IPS-15b (cell line): ENCODE results near the gene SPSB2.

Experiments
- H3K27me3 ChIP-seq: one replicate; pipeline ENCODE4 v1.6.1; 2013; ENCODE audit warnings: low read length; ENCODE audit not compliant: control insufficient read depth, insufficient read depth
- H3K36me3 ChIP-seq: one replicate; pipeline ENCODE4 v1.6.1; 2013; ENCODE audit warnings: low read length; ENCODE audit not compliant: control insufficient read depth, insufficient read depth
- H3K4me1 ChIP-seq: one replicate; pipeline ENCODE4 v1.6.1; 2013; ENCODE audit warnings: mild to moderate bottlenecking, low read length; ENCODE audit not compliant: control insufficient read depth, insufficient read depth
- H3K4me3 ChIP-seq: one replicate; pipeline ENCODE4 v1.5.1; 2013; ENCODE audit warnings: low read depth, low read length
- H3K9ac ChIP-seq: one replicate; pipeline ENCODE4 v1.6.1; 2013; ENCODE audit warnings: low read depth, mild to moderate bottlenecking, low read length
- H3K9me3 ChIP-seq: one replicate; pipeline ENCODE4 v1.6.1; 2013; ENCODE audit warnings: mild to moderate bottlenecking, low read length; ENCODE audit not compliant: control insufficient read depth, insufficient read depth

Gene SPSB2

GRCh38 chr12:6824901-6825381, 48.2 kb downstream of the SPSB2 start:
- Histone ChIP-seq H3K9ac (peak overlapping the region; percentile 60), H3K27me3 (peaks cover 43% of the 10 kb centered on the region), H3K9me3 (no peaks in the 10 kb centered on the region), H3K4me3 (peak overlapping the region; percentile 59), H3K36me3 (peaks cover 8% of the 10 kb centered on the region), H3K4me1 (peaks cover 25% of the 10 kb centered on the region)

- Histone ChIP-seq H3K27me3 (peaks cover 50% of the 10 kb centered on the region), H3K36me3 (peaks cover 8% of the 10 kb centered on the region), H3K4me3 (peak overlapping the region; percentile 59), H3K4me1 (peaks cover 30% of the 10 kb centered on the region), H3K9me3 (no peaks in the 10 kb centered on the region), H3K9ac (no peak overlapping the region)
Measured at GRCh38 chr12:6824085-6824775, 48.9 kb downstream of the SPSB2 start.

GRCh38 chr12:6823182-6824084, 49.7 kb downstream of the SPSB2 start:
- peaks cover 51% of the 10 kb centered on the region for H3K27me3 ChIP-seq
- H3K4me3 ChIP-seq: no peak overlapping the region
- peaks cover 31% of the 10 kb centered on the region for H3K4me1 ChIP-seq
- H3K9ac ChIP-seq: no peak overlapping the region
- no peaks in the 10 kb centered on the region for H3K9me3 ChIP-seq
- peaks cover 3% of the 10 kb centered on the region for H3K36me3 ChIP-seq

GRCh38 chr12:6822426-6823135, 50.5 kb downstream of the SPSB2 start:
- peak overlapping the region; percentile 77 for H3K4me3 ChIP-seq

GRCh38 chr12:6821591-6822425, 51.3 kb downstream of the SPSB2 start, which contains the start of gene GPR162:
GPR162 (plus strand) TSS chr12:6821821; CDS start chr12:6823899, 2,078 bp downstream.
- peaks cover 26% of the 10 kb centered on the region for H3K4me1 ChIP-seq
- peak within 1 kb of the TSS; percentile 77 for H3K4me3 ChIP-seq
- peaks cover 51% of the 10 kb centered on the region for H3K27me3 ChIP-seq

More at GRCh38 chr12:6822426-6823135, 50.5 kb downstream of the SPSB2 start:
- Histone ChIP-seq H3K27me3 (peaks cover 51% of the 10 kb centered on the region), H3K9me3 (no peaks in the 10 kb centered on the region), H3K9ac (no peak overlapping the region), H3K36me3 (peaks cover 3% of the 10 kb centered on the region), H3K4me1 (peaks cover 31% of the 10 kb centered on the region)

More at GRCh38 chr12:6821591-6822425, 51.3 kb downstream of the SPSB2 start, which contains the start of gene GPR162:
- no peak within 1 kb of the TSS for H3K9ac ChIP-seq
- H3K9me3 ChIP-seq: no peaks in the 10 kb centered on the region
- H3K36me3 ChIP-seq: peaks cover 3% of the 10 kb centered on the region
